ENCODE results near the gene SRRM5. TPM values are rescaled to one million over a fixed set of nuclear protein-coding genes. Genes with fewer than 3 reads are reported as not detected.

Gene SRRM5
- total and polyA plus RNA-seq, 2 of the 13 experiments (the other 11 are each of a cell fraction or from before 2014, with no cell fraction given): 0.11 to 0.16 TPM

- TF ChIP-seq ZHX2 (IDR thresholded peaks at IDR 0.05; ENCODE audit: low read depth) (peak; percentile 82), ZHX2 (CRISPR knock-in tag; IDR thresholded peaks at IDR 0.05; ENCODE audit: borderline replicate concordance) (no peak), NCOA5 (CRISPR knock-in tag; IDR thresholded peaks at IDR 0.05) (no peak), MIXL1 (CRISPR knock-in tag; IDR thresholded peaks at IDR 0.05) (peak; percentile 42; the same call in 1 of the 2 replicates), NFKB2 (CRISPR knock-in tag; IDR thresholded peaks at IDR 0.05; ENCODE audit: borderline replicate concordance) (peak; percentile 61; the same call in 1 of the 2 replicates), GATAD1 (CRISPR knock-in tag; IDR thresholded peaks at IDR 0.05) (peak; percentile 99), NR2F1 (CRISPR knock-in tag; IDR thresholded peaks at IDR 0.05) (0 out of 4 replicates have a peak, but pooled peaks have one; percentile 11 to 50), SAFB2 (CRISPR knock-in tag; IDR thresholded peaks at IDR 0.05; ENCODE audit: borderline replicate concordance, low read depth) (peak; percentile 4; the same call in 1 of the 2 replicates), NFYC (CRISPR knock-in tag; IDR thresholded peaks at IDR 0.05) (0 out of 2 replicates have a peak, but pooled peaks have one; percentile 11), AGO2 (optimal IDR thresholded peaks at IDR 0.05; ENCODE audit: low read depth, low read length) (no peak), ATRX (CRISPR knock-in tag; IDR thresholded peaks at IDR 0.05; ENCODE audit: borderline replicate concordance) (no peak), SRY (CRISPR knock-in tag; IDR thresholded peaks at IDR 0.05) (0 out of 2 replicates have a peak, but pooled peaks have one; percentile 27), ATF7 (IDR thresholded peaks at IDR 0.05) (peak; percentile 93), ATF7 (CRISPR knock-in tag; IDR thresholded peaks at IDR 0.05) (peak; percentile 45; the same call in 1 of the 2 replicates), ZNF44 (CRISPR knock-in tag; IDR thresholded peaks at IDR 0.05) (peak; percentile 87), ZNF788 (CRISPR knock-in tag; IDR thresholded peaks at IDR 0.05; ENCODE audit: borderline replicate concordance) (no peak; the same call in 1 of the 2 replicates), KDM5A (IDR thresholded peaks at IDR 0.05; ENCODE audit: borderline replicate concordance, low read length) (peak; percentile 99), FOXK2 (IDR thresholded peaks at IDR 0.05) (peak; percentile 49; the same call in 1 of the 2 replicates), SNAPC5 (CRISPR knock-in tag; IDR thresholded peaks at IDR 0.05; ENCODE audit: borderline replicate concordance) (no peak), DDIT3 (CRISPR knock-in tag; IDR thresholded peaks at IDR 0.05) (no peak)
These were observed 15.7 kb upstream of the SRRM5 start, which contains the start of the genes IRGQ and ZNF576 (continued) for GRCh38 chr19:43595999-43596841.

Data from HepG2 (cell line).